Stimulated activated CD4-positive, alpha-beta T cell treated with anti-CD3 and anti-CD28 coated beads, Interleukin-12 subunit alpha, Interleukin-12 subunit beta, amount 100 ng/mL, for 24 hours (primary cell): Measurements from ENCODE around the gene KCNN3.

Experiments
- DNase-seq, 2 experiments: peaks; one replicate each; pipeline ENCODE4 v3.0.0-alpha.2; 2020; ENCODE audit warnings: low read depth in 2 of 2

The KCNN3 gene

DNA sequence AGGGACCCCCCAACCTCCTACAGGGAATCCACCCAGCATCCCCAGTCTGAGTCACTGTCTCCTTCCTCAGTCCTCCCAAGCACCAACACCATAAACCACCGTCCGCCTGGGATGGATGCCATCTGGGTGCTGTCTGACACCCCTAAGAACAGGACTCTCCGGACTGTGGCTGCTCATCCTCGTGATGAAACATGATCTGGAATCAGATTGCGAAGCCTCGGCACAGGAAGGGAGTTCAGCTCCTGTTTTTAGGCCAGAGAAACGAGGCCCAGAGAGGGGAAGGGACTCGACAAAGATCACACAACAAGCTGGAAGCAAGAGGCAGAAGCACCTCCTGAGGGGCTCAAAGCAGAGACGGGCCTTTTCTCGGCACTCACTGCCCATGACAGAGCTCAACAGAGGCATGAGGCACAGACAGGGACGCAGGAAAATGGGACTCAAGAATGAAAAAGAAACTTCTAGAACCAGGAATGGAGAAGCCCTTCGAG is 8.4 kb downstream of the KCNN3 start:
- no peak for DNase-seq

DNA sequence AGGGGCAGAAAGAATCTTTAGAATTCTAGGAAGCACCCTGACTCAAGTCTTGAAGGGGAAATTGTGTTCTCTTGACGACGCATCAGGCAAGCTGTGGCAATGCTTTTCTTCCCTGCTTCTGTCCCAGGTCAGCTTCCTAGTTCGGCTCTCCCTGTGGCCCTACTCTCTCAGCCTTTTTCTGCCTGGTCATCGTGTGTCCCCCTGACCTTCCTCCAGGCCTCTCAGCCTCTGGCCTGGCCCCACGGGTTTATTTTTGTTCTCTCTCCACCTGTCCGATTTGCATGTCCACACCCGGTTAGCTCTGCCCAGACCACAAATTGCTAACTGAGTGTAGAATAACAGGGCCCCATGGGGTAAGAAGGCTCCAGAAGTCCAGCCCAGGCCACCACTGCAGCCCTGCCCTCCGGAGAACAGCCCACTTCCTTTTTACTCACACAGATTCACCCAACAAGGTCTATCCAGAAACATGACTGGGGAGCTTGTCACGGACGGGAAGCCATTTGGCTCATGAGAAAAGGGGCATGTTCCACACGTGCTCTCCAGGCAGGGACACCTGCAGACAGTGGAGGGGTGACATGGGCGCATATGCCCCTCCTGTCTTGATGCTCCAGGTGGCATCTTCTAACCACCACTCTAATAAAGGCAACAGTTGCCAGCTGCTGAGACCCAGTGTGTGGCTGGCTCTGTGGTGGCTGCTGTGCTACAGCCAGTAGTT is 9.8 kb downstream of the KCNN3 start:
- no peak for DNase-seq

DNA sequence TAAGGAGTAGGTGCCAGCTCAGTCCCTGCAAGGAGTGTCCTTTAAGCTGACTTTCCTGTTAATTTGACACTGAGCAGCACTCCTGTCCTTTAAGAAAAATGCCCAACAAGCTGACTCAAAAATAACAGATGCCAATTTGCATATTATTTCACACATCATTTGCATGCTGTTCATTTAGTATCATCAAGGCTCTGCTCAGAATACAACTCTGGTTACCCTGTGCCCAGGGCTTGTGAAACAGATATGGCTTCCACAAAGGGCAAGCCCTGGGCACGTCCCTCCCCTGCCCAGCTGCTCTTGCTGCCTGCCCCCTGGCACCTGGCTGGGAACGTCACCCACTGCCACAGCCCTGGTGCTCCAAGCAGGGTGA is 10.3 kb downstream of the KCNN3 start:
- DNase-seq, result no peak

DNA sequence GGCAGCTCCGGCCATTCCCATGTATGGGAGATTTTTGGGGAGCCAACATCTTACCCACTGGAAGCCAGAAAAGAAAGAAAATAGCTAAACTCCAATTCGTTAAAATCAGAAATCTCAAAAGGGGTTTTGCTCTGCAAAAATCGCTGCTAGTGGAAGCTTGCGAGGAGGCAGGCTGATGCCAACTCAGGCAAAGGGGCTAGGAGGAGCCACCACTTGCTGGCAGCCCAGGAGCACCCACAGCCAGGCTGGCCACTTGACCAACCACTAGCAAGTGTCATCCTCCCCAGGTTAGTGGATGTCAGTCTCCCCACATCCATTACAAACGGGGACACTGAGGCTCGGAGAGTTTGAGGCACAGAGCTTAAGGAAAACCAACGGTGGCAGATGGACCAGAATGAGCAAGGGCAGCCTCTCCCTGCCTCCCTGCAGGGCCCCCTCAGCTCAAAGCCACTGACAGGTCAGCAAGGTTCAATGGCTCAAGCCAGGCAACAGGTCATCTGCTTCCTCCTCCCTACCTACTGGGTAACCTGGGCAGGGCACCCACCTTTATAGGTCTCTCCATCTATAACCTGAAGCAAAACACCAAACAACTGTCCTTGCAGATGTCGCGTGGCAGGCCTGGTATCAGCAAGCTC is 10.8 kb downstream of the KCNN3 start:
- DNase-seq, result no peak

DNA sequence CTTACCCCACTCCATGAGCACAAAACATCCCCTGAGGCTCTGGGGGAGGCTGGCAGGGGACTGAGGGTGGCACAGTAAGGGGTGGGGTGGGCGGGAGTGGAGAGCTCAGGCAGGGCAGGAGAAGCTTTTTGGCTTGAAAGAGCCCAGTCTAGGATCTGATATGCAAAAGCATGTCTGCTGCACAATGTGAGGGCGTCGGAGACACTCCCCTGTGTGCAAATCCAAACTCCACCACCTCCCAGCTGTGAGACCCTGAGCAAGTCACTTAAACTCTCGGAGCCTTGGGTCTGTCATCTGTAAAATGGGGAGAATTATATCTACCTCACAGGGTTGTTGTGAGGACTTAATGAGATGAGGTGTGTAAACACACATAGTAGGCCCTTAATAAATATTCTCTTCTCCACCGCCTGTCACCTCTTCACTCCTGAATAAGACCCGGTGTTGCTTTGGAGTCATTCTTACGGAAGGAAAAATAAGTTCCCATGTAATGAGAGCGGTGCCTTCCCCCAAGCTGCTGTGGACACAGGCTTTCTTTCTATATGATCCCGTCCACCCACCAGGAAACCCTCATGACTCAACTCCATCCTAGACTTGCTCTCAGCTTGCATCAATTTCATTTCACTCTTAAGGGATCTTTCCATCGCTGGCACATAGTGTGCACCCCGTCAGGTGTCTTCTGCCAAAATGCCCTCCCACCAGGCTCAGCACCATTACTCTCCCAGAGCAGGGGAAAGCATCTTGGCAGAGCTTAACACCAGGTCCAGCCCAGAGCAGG is 12.5 kb downstream of the KCNN3 start:
- no peak for DNase-seq

DNA sequence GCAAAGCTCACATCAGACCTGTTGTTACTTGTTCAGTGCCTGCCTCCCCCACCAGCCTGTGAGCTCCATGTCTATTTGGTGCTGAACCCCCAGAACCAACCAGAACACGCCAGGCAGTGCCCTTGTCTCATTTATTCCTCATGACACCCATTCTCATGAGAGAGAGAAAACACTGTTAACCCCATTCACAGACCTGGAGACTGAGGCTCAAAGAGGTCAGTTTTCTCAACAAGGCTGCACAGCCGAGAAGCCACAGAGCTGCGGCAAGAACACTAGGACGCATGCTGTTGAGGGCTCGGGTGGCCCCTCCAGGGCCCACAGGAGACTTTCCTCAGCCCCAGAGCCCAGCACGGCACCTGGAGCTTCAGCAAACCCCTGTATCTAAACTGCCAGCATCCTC is 13.1 kb downstream of the KCNN3 start:
- no peak for DNase-seq

DNA sequence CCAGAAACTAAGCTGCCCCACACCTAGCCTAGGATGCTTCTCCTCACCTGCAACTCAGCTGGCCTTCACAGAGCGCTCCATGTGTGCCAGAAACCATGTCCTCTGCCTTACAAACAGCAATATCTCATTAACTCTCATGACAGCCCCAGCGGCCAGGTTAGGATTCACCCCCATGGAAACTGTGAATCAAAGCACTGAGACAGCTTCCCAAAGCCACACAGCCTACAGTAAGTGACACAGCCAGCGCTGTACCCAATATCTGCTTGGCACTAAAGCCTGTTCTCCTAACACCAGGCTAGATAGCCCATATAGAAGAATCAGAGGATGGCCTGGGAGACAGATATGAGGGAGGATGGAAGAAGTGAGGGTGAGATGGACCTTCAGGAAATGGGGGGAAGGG is 13.5 kb downstream of the KCNN3 start:
- no peak for DNase-seq

DNA sequence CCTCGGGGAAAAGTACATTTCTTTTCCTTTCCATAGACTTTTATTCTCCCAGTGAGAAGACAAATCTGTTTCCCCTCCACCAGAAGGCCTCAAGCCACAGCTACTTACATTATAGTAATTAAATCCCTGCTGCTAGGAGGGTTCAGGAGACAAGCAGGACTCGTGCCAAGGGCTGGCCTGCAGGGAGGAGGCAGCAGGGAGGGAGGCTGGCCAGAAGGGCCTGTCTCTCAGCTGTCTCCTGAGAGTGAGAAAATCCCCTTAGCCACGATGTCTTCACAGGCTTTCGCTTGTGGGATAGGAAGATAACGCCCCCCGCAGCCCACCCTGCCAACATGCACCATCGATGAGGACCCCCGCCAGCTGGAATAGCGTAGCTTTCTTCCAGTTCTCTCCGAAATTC is 14.0 kb downstream of the KCNN3 start:
- DNase-seq, result no peak

DNA sequence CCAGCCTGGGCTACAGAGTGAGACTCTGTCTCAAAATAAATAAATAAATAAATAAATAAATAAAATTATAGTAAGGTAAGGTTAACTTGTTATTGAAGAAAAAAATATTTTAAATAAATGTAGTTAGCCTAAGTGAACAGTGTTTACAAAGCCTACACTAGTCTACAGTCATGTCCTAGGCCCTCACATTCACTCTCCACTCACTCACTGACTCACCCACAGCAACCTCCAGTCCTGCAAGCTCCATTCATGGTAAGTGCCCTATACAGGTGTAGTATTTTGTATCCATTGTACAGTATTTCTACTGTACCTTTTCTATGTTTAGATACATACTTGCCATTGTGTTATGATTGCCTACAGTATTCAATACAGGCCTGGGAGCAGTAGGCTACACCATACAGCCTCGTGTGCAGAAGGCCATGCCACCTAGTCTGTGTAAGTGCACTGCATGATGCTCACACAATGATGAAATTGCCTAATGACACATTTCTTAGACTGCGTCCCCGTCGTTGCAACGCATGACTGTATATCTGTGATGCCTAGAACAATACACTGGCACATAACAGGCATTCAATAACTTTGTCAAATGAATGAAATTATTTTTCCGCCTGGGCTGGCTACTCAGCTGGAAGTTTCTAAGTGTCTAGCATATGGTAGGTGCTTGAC is 14.8 kb downstream of the KCNN3 start:
- DNase-seq, result no peak

DNA sequence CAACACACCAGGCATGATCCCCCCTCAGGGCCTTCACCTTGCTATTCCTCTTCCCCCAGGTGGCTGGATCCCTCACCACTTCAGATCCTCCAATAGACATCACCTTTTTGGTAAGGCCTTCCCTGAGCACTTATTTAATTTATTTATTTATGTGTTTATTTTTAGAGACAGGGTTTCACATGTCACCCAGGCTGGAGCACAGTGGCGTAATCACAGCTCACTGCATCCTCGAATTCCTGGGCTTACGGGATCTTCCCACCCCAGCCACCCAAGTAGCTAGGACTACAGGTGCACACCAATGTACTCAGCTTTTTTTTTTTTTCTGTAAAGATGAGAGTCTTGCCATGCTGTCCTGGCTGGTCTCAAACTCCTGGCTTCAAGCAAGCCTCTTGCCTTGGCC is 17.2 kb downstream of the KCNN3 start:
- DNase-seq, result no peak

DNA sequence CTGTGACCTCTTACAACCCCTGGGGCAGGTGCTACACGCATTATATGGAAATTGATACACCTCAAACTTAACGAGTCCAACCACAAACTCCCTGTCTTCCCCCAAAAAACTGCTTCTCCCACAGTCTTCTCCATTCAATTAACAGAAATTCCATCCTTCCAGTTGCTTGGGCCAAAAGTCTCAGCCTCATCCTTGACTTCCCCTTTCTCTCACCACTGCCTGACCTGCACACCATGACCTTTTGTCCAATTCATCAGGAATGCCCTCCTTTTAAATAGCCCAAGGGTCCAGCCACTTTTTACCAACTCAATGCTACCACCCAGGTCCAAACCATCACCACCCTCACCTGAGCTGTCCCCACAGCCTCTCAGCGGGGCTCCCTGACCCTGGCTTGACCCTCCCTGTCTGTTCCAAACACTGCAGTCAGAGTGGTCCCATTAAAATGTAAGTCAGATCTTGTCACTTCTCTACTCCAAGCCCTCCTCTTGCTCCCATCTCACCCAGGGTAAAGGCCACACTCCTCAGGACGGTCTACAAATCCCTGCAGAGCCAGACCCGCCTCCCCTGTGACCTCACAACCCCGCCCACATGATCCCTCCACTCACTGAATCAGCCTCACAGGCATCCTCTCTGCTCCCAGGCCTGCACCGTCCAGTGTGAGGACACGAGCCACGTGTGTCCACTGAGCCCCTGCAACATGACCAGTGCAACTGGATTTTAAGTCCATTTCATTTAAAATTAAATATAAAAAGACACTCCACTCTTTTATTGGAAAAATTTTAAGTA is 18.5 kb downstream of the KCNN3 start:
- DNase-seq, result no peak

DNA sequence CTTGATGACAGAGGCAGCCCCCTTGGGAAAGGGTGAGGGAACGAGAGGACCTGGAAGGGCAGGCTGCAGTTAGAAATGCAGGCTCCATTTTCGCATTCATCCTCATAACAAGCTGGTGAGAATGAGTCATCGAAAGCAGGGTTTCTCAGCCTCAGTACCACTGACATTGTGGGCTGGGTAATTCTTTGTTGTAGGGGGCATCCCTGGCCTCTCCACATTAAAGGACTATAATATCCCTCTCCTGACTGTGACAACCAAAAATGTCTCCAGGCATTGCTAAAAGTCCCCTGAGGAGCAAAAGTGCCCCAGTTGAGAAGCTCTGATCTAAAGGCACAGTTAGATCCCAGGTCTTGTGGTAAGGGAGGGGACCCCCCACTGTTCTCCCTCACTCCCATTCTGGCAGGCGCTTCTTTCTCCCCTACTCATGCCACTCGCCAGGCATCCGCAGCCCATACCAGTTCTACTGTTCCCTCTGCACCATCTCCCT is 20.4 kb downstream of the KCNN3 start:
- DNase-seq, result peak in 1 of 2 experiments; percentile 19

DNA sequence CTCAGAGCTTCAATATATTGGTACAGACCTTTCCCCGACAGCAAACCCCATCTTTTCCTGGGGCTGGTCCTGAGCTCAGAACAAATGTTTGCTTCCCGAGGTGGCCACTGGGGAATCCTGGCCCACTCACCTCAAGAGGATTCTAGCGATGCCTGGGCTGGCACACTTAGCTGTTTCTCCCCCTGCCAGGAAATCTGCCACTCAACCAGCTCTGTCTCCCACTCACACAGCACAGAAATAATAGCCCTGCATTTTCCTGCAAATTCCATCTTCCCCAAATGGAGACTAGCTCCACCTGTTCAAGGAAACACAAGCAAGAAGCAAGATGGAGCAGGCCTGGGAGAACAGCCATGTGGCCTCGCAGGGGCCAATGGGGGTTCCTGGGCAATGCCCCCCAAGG is 21.1 kb downstream of the KCNN3 start:
- no peak for DNase-seq

DNA sequence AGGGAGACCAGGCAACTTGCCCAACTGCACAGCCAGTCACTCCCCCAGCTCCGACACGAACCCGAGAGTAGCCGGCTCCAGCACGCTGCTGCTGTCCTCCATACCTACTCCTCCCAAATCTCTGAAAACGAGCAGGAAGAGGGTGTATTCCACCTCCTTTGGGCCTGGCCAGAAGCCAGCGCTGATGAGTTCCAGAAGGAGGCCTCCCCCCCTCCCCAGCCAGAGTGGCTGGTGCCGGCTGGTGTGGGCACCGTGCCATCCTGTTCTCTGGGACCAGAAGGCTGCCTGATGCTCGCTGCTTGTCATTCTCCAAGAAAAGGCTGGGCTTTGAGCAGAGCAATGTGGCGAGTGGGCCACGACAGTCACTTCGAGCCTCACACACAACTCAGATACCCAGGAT is 22.2 kb downstream of the KCNN3 start:
- no peak for DNase-seq

DNA sequence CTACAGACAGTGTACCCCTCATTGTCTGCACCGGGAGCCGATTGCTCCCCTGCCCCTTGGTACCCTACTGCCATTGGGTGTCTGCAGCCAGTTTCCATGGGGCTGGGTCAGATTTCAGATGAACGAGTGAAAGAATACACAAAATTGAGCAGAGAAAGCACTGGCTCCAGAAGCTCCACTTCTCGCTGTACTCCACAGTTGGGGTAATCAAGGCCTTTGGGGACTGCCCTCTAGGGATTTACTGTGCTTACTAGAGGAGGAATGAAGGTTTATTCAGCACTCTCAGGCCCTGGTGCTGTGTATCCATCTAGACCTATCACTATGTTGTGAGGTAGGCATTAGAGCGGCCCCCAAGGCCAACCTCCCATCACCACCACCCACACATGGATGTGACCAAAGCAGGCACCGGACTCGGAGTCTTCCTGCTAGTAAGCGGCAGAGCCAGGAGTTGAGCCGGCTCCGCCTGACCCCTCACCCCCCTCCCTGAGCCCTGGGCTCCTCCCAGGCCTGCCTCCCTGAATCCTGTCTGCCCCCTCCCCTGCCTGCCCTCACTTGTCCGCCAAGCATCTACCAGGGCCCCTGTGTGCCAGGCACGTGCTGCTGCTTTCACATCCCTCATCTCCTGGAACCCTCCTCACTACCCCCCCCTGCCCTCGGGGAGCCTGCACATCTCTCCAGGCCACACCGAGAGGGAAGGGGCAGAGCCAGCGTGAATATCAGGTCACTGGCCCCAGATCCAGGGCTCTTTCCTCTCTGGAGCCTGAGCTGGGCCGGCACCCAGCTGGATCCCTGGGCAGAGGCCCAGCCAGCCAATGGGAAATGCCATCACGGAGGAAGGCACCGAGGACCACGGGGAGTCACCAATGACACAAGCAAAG is 23.3 kb downstream of the KCNN3 start:
- no peak for DNase-seq

DNA sequence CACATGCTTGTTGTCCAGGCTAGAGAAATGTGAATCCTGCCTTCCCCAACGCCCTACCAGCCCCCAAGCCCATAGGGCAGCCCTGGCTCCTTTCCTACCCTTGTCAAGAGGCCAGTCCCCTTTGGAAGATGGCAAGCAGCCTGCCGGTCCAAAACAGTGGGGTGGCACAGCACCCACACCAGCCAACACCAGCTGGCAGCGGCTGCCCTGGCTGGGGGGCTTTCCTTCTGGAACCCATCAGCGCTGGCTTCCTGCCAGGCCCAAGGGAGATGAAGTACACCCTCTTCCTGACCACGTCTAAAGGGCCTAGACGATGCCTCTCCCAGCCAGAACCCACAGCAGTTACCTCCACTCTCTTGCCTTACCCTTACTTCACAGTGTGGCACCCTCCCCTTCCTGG is 24.2 kb downstream of the KCNN3 start:
- no peak for DNase-seq

DNA sequence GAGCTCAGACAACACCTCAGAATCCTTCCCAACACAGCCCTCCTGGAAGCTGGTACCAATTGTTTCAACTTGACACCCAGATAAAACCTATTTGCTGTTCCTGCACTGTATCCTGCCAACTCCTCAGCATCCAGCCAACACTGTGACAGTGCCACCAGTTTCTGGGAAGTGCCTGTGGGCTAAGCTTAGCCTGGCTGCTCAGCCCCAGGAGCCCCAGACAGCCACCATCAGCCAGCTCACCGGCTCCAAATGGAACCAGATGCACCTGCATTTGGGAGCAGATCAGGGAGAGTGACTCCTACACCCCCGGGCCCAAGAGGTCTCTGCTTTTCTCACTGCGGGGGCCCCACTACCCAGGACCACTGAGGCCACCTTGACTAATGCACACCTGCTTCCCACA is 24.9 kb downstream of the KCNN3 start:
- no peak for DNase-seq

DNA sequence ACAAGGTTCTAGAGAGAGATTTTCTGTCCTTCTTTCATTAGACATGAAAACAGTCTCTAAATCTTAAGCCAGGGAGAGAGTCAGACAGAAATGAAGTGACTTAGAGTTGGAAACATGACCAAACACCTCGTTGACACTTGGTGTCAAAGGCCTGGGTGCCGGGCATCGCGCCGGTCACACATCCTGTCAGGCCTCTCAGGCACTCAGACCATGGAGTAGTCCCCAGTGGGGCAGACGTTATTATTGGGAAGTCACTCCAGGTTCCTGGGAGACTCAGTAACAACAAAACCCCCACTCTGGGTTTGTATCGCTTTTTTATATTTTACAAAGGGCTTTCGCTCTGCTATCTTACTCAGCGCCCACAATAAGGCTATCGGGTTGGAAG is 25.8 kb downstream of the KCNN3 start:
- DNase-seq, result no peak

DNA sequence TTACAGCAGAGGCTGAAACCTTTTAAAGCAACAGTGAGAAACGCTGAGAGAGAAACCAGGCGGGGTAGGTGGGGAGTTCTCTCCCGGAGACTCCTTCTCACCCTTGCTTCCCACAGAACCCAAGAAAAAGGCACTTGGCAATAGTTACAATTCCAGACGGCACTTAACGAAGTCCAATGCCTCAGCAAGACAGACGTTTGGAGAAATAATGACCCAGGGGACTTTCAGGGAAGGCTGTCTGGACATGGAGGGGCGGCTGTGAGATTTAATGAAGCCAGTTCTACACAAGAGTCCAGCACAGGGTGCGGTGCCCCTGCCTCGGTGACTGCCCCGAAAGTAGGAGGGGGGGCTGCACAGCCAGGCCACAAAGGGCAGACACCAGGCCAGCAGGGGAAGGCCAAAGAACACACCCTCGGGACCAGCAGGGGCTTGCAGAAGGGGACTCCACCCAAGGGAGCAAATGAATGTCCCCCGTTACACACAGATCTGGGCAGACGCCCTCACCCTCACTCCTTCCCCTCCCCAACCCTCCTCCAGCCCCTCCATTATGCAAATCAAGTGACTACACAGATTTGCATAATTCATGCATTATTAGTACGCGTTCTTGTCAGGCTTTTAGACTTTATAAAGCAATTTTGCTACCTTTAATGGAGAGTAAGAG is 26.3 kb downstream of the KCNN3 start:
- DNase-seq, result no peak

DNA sequence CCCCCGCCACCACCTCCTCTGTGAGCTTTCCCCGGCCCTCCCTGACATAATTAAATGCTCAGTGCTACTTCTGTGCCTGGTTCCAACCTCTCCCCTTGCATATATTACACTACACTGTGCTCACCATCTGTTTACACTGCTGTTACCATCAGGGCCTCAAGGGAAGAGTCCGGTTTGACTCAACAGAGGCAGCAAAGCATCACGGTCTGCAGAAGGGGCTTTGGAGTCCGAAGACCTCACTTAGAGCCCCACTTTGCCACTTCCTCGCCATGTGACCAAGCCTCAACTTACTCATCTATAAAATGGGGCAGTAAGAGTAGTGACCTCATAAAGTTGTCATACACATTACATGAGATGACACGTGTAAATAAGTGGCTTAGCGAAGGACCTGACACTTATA is 27.4 kb downstream of the KCNN3 start:
- DNase-seq, result no peak
